Small intestine (tissue), 7 donors: Measurements from ENCODE around the gene TMSB4X. TPM values are rescaled to one million over a fixed set of nuclear protein-coding genes. Genes with fewer than 3 reads are reported as not detected.

Experiments used
- DNase-seq, 2 donors: peaks; one replicate each; pipeline versions ENCODE4 v3.0.0 to v3.0.0-alpha.2; 2013
- FAIRE-seq: peaks from 2 replicates; lab custom pipeline; 2012; peaks lifted over from hg19 to GRCh38; lab: Jason Lieb, UNC
- H3K27ac ChIP-seq, 3 donors: one replicate each; pipeline ENCODE4 v1.5.1; 2013; ENCODE audit warnings: low read length in 2 of 3, mild to moderate bottlenecking in 2 of 3, control low read depth in 1 of 3, inconsistent platforms in 1 of 3, low read depth in 1 of 3, moderate library complexity in 1 of 3
- H3K27me3 ChIP-seq, 3 donors: one replicate each; pipeline ENCODE4 v1.6.1; 2013; ENCODE audit warnings: low read length in 3 of 3, inconsistent platforms in 1 of 3; ENCODE audit not compliant: control insufficient read depth in 3 of 3, insufficient read depth in 3 of 3
- H3K36me3 ChIP-seq, 3 donors: one replicate each; pipeline ENCODE4 v1.6.1; 2013; ENCODE audit warnings: low read length in 3 of 3, inconsistent platforms in 1 of 3, low read depth in 1 of 3, mild to moderate bottlenecking in 1 of 3, moderate library complexity in 1 of 3; ENCODE audit not compliant: control insufficient read depth in 3 of 3, insufficient read depth in 2 of 3
- H3K4me1 ChIP-seq, 3 donors: one replicate each; pipeline ENCODE4 v1.6.1; 2013; ENCODE audit warnings: low read length in 2 of 3, inconsistent platforms in 1 of 3, low read depth in 1 of 3, mild to moderate bottlenecking in 1 of 3, moderate library complexity in 1 of 3; ENCODE audit not compliant: control insufficient read depth in 3 of 3, insufficient read depth in 2 of 3
- H3K4me3 ChIP-seq, 3 donors: one replicate each; pipeline ENCODE4 v1.5.1; 2013; ENCODE audit warnings: low read length in 3 of 3, control low read depth in 1 of 3, inconsistent platforms in 1 of 3, low read depth in 1 of 3, mild to moderate bottlenecking in 1 of 3, moderate library complexity in 1 of 3
- H3K9me3 ChIP-seq, 2 donors: one replicate each; pipeline ENCODE4 v1.6.1; 2013; ENCODE audit warnings: low read depth in 1 of 2, low read length in 1 of 2; ENCODE audit not compliant: control insufficient read depth in 2 of 2, insufficient read depth in 1 of 2
- WGBS, 3 donors: extraction: QIAGEN DNeasy Blood & Tissue Kit; methylation state at CpG; one replicate each; pipeline ENCODE4 v1.1.7; 2013; 5-methylcytosine and 5-hydroxymethylcytosine counted together
- polyA plus RNA-seq, 4 donors: library from polyadenylated mRNA; stranded (reverse) in 3 of 4; unstranded in 1 of 4; fragments of 200-250 nt in 3 of 4; fragments of 120-200 nt in 1 of 4; gene quantifications; one replicate each; pipeline versions ENCODE4 v1.2.1 to v1.2.3, GENCODE V29; 2013
- donor health status: healthy with polysubstance abuse.
- donor health status: control.
- donor health status: control.
- donor health status: Bipolar disorder and iron deficiency.
- donor health status: healthy.

Gene TMSB4X
- polyA plus RNA-seq, 4 donors: 2,435 to 6,707 (median 4,378) TPM

GRCh38 chrX:12996934-12997435, 22.1 kb downstream of the TMSB4X start:
- Histone ChIP-seq H3K27ac (peak overlapping the region in 2 of 3 donors; percentile 14 to 57), H3K4me1 (peaks cover 0 to 40% (median 2%) of the 10 kb centered on the region in 3 donors), H3K9me3 (no peaks in the 10 kb centered on the region), H3K4me3 (no peak overlapping the region), H3K27me3 (no peaks in the 10 kb centered on the region), H3K36me3 (no peaks in the 10 kb centered on the region)
- 44 to 66% (median 44%) methylated on average over 3 of the region's 3 CpGs for WGBS, 3 donors
- FAIRE-seq: no peak
- DNase-seq: no peak

DNA sequence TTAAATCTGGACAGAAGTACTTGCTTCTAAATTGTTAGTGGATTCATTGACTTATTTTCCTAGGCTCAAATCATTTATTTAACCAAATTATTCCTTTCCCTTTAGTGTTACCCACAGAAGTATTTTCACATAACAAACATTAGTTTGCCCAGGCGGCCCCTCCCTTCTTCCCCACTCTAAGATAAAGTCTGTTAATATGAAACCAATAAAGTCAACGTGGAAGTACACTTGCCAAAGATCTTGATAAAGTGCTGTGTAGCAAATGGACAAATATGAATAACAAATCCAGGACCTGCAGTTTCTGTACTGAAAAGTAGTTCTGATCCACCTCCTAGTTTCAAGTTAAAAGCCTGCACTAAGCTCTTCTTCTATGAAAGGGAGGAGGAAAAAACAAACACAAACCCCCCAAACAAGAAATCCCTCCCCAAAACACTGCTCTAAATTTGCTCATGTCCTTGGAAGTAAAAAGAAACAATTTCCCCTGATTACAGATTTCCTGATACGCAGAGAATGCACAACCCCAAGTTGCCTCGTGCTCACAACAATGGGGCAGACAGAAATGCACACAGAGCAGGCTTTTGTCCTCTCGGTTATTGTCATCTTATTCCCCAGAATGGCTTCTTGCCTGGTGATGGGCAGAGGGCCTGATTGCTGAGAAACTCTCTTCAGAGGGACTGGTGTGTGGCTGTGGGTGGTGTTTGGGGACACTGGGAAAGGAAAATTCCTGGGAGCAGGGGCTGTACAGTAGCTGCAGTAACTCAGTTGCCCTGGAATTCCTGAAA, 23.2 kb downstream of the TMSB4X start:
- Histone ChIP-seq H3K27me3 (no peaks in the 10 kb centered on the region), H3K9me3 (no peaks in the 10 kb centered on the region), H3K4me3 (no peak overlapping the region), H3K36me3 (no peaks in the 10 kb centered on the region), H3K4me1 (peaks cover 0 to 42% (median 2%) of the 10 kb centered on the region in 3 donors), H3K27ac (peak overlapping the region; percentile 57 to 84 (median 61))
- FAIRE-seq: no peak
- DNase-seq: peak in 1 of 2 donors; percentile 53
- 13 to 22% (median 16%) methylated on average over 5 of the region's 5 CpGs for WGBS, 3 donors

- FAIRE-seq: no peak
- H3K36me3 ChIP-seq: no peaks in the 10 kb centered on the region
- peaks cover 0 to 39% (median 5%) of the 10 kb centered on the region in 3 donors for H3K4me1 ChIP-seq
- peak overlapping the region in 2 of 3 donors; percentile 20 to 58 for H3K27ac ChIP-seq
- DNase-seq: no peak
- no peaks in the 10 kb centered on the region for H3K27me3 ChIP-seq
- H3K9me3 ChIP-seq: no peaks in the 10 kb centered on the region
- H3K4me3 ChIP-seq: no peak overlapping the region
- WGBS, 3 donors: 46 to 65% (median 56%) methylated on average over 9 of the region's 9 CpGs
These were observed 24.5 kb downstream of the TMSB4X start for GRCh38 chrX:12999422-12999821.

- no peaks in the 10 kb centered on the region for H3K36me3 ChIP-seq
- peaks cover 0 to 39% (median 5%) of the 10 kb centered on the region in 3 donors for H3K4me1 ChIP-seq
- H3K4me3 ChIP-seq: no peak overlapping the region
- H3K27me3 ChIP-seq: no peaks in the 10 kb centered on the region
- no peaks in the 10 kb centered on the region for H3K9me3 ChIP-seq
- H3K27ac ChIP-seq: peak overlapping the region; percentile 26 to 74 (median 32)
- 41 to 72% (median 42%) methylated on average over 8 of the region's 8 CpGs for WGBS, 3 donors
- DNase-seq: no peak
- FAIRE-seq: no peak
These were observed 25.4 kb downstream of the TMSB4X start for GRCh38 chrX:13000301-13000811.

DNA sequence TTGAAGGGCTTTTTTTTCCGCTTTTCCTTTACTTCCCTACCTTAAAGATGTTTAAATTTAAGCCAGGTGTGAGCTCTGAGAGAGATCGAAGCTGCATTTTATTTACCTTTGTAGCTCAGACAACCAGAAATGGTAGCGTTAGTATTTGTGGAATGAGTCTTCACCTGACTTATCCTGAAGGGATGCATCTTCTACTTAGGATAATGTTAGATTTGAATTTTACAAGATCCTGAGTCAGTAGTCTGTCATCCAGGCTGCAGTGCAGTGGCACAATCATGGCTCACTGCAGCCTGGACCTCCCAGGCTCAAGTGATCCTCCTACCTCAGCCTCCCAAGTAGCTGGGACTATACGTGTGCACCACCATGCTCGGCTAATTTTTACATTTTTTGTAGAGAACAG, 26.2 kb downstream of the TMSB4X start:
- no peaks in the 10 kb centered on the region for H3K27me3 ChIP-seq
- no peaks in the 10 kb centered on the region for H3K36me3 ChIP-seq
- 84 to 87% (median 86%) methylated on average over 5 of the region's 5 CpGs for WGBS, 3 donors
- no peak overlapping the region for H3K4me3 ChIP-seq
- DNase-seq (no peak), FAIRE-seq (no peak)
- no peaks in the 10 kb centered on the region for H3K9me3 ChIP-seq
- peak overlapping the region in 2 of 3 donors; percentile 74 to 78 for H3K27ac ChIP-seq
- H3K4me1 ChIP-seq: peaks cover 0 to 39% (median 5%) of the 10 kb centered on the region in 3 donors

DNA sequence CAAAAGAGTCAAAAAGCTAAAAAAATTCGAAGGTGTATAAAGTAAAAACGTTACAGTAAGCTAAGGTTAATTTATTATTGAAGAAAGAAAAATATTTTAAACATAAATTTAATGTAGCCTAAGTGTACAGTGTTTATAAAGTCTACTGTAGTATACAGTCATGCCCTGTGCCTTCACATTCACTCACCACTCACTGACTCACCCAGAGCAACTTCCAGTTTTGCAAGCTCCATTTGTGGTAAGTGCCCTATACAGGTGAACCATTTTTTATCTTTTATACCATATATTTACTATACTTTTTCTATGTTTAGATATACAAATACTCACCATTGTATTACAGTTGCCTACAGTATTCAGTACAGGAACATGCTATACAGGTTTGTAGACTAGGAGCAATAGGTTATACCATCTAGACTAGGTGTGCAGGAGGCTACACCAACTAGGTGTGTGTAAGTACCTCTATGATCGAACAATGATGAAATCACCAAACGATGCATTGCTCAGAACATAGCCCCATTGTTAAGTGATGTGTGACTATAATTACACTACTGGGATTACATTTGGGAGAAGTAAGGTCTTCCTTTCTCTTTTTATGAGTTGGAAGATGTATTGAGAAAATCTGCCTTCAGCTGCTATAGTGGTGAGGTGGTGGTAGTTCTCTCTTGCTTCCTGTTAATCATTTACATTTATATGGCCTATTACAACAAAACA, 27.2 kb downstream of the TMSB4X start:
- no peaks in the 10 kb centered on the region for H3K36me3 ChIP-seq
- no peaks in the 10 kb centered on the region for H3K9me3 ChIP-seq
- peaks cover 0 to 39% (median 5%) of the 10 kb centered on the region in 3 donors for H3K4me1 ChIP-seq
- no peak overlapping the region for H3K4me3 ChIP-seq
- H3K27me3 ChIP-seq: no peaks in the 10 kb centered on the region
- H3K27ac ChIP-seq: peak overlapping the region; percentile 31 to 78 (median 68)
- FAIRE-seq (peak; percentile 88), DNase-seq (peak; percentile 65 to 69)
- WGBS, 3 donors: 24 to 50% (median 43%) methylated on average over 4 of the region's 4 CpGs

DNA sequence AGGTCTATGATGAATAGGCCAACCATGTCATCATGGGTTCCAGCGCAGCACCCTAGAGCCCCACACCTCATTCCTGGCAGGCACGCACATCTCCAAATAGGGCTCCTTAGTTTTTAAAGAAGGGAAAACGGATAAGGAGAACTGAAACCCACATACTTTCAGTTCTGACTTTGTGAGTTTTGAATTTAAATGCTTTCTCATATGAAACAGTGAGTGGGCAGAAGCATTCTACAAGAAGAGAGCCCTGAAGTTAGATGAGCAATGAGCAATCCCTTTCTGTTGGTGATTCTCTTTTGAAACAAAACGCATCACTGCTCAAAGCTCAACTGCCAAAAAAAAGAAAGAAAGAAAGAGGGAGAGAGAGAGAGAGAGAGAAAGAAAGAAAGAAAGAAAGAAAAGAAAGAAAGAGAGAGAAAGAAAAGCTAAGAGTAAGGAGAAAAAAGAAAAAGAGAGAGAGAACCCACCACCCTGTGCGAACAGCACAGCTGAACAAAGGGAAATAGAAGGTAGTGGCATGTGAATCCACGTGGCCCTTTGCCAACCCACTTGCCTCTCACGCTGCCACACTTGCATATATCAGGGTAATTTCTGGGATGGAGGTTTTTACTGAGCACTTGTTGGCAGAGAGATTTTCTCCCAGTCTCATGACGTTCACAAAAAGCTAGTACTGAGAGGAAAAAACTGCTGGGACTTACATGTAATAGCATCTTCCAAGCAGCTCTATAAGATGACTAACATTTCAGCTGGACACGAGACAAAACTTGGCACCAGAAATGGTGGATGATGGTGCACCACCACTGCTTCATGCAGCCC, 31.0 kb downstream of the TMSB4X start:
- no peaks in the 10 kb centered on the region for H3K9me3 ChIP-seq
- 39 to 63% (median 57%) methylated on average over 9 of the region's 9 CpGs for WGBS, 3 donors
- H3K4me1 ChIP-seq: peaks cover 0 to 25% (median 10%) of the 10 kb centered on the region in 3 donors
- FAIRE-seq (no peak), DNase-seq (no peak)
- no peak overlapping the region for H3K4me3 ChIP-seq
- H3K36me3 ChIP-seq: no peaks in the 10 kb centered on the region
- no peaks in the 10 kb centered on the region for H3K27me3 ChIP-seq
- H3K27ac ChIP-seq: peak overlapping the region in 1 of 3 donors; percentile 58
